NOMO-1 (cell line): ENCODE data around the gene MALT1.

Experiments
- DNase-seq, 2 experiments: peaks; one replicate each; lab custom pipeline; 2025; ENCODE audit not compliant: unreplicated experiment in 2 of 2; lab: John Stamatoyannopoulos, UW

The MALT1 gene

GRCh38 chr18:58800582-58800981 lies 129.3 kb downstream of the MALT1 start:
- peak; percentile 53 to 85 for DNase-seq

DNA sequence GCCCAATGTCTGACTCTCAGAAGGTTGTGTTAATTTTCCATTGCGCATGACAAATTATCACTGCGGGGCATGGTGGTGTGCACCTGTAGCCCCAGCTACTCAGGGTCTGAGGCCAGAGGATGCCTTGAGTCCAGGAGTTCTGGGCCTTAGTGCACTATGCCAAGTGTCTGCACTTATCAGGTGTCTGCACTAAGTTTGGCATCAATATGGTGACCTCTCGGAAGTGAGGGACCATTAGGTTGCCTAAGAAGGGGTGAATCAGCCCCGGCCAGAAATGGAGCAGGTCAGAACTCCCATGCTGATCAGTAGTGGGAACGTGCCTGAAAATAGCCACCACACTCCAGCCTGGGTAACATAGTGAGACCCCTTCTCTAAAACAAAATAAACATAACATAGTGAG lies 131.7 kb downstream of the MALT1 start:
- no peak for DNase-seq

DNA sequence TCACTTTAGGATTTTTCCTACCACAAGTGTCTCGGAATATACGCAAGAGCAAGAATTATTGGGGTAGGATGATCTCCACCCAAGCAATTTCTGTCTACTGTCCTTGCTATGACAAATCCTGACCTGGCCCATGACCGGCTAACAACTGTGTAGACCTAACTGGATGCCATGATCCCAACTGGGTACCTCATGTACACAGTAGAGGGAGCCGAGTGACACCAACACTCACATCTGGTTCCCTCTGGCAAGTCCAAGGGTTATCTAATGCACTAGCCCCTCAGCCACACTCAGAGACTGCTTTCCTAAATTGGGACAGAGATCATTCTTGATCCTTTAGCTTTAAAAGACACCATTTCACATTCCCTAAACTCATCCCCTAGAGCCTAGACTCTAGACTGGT lies 132.7 kb downstream of the MALT1 start:
- no peak for DNase-seq
